Thyroid gland (tissue), 4 donors: ENCODE data around the gene PALS2.

Experiments
- CTCF ChIP-seq, 6 experiments: fragments of 200-600 bp in 3 of 6; fragments of 450-650 bp in 3 of 6; sonication (generic) in 3 of 6; IDR thresholded peaks; one replicate each; pipeline ENCODE4 v1.5.1; 2016 to 2019; ENCODE audit warnings: antibody characterized with exemption in 6 of 6, mild to moderate bottlenecking in 2 of 6, inconsistent platforms in 1 of 6, moderate library complexity in 1 of 6
- POLR2A ChIP-seq, 2 donors: fragments of 450-650 bp; IDR thresholded peaks; one replicate each; pipeline ENCODE4 v1.6.1; 2017; ENCODE audit warnings: antibody characterized with exemption in 2 of 2, mild to moderate bottlenecking in 2 of 2, moderate library complexity in 1 of 2

- TF ChIP-seq POLR2A (IDR thresholded peaks at IDR 0.05) = no peak
- no peak for TF ChIP-seq CTCF (IDR thresholded peaks at IDR 0.05)
These were observed 757 bp upstream of the PALS2 start for GRCh38 chr7:24572393-24572996.
